SU-DHL-6 (cell line): Measurements from ENCODE around the gene ENO1.

Experiments used
- H2AFZ ChIP-seq: fragments of 200-600 bp; sonication (generic); 2 replicates; pipeline ENCODE4 v1.6.1; 2014; ENCODE audit warnings: low read depth, mild to moderate bottlenecking, moderate library complexity, mixed read lengths, antibody characterized with exemption, low read length; ENCODE audit not compliant: severe bottlenecking
- H3F3A ChIP-seq: fragments of 200-600 bp; shearing (Covaris generic); 2 replicates; pipeline ENCODE4 v1.6.0; 2016; ENCODE audit warnings: antibody characterized with exemption, mild to moderate bottlenecking; ENCODE audit not compliant: insufficient read depth
- H3K27ac ChIP-seq: fragments of 200-600 bp; sonication (generic); 2 replicates; pipeline ENCODE4 v1.5.1; 2016; ENCODE audit warnings: low read depth, mild to moderate bottlenecking, low read length, moderate library complexity, mixed read lengths
- H3K27me3 ChIP-seq: fragments of 200-600 bp; sonication (generic), shearing (Covaris generic); 2 replicates; pipeline ENCODE4 v1.6.0; 2014; ENCODE audit warnings: mild to moderate bottlenecking, low read length
- H3K36me3 ChIP-seq: fragments of 200-600 bp; sonication (generic); 2 replicates; pipeline ENCODE4 v1.6.1; 2014; ENCODE audit warnings: mild to moderate bottlenecking, low read length, mixed read lengths
- H3K4me2 ChIP-seq: fragments of 300-600, 200-600 bp; shearing (Covaris generic), sonication (generic); 2 replicates; pipeline ENCODE4 v1.6.0; 2014; ENCODE audit warnings: low read length, low read depth, mild to moderate bottlenecking; ENCODE audit not compliant: poor library complexity, severe bottlenecking
- H3K4me3 ChIP-seq: fragments of 200-600 bp; sonication (generic); 2 replicates; pipeline ENCODE4 v1.5.1; 2014; ENCODE audit warnings: antibody characterized with exemption, low read length, mild to moderate bottlenecking, mixed read lengths; ENCODE audit not compliant: insufficient read depth, poor library complexity, severe bottlenecking
- H3K79me2 ChIP-seq: fragments of 200-600 bp; sonication (generic); 2 replicates; pipeline ENCODE4 v1.6.1; 2014; ENCODE audit warnings: mild to moderate bottlenecking, low read length, moderate library complexity; ENCODE audit not compliant: insufficient read depth
- H3K9ac ChIP-seq: fragments of 200-600 bp; sonication (generic); 2 replicates; pipeline ENCODE4 v1.7.0; 2014; ENCODE audit warnings: mild to moderate bottlenecking, low read length
- H3K9me2 ChIP-seq: fragments of 200-600 bp; sonication (generic); replicated peaks from 2 replicates; pipeline ENCODE4 v1.6.1; 2014; ENCODE audit warnings: low read length; ENCODE audit not compliant: insufficient read depth
- H3K9me3 ChIP-seq: fragments of 200-600 bp; sonication (generic); 2 replicates; pipeline ENCODE4 v1.6.1; 2014; ENCODE audit warnings: low read length, mixed read lengths; ENCODE audit not compliant: insufficient read depth
- H4K20me1 ChIP-seq: fragments of 200-600 bp; sonication (generic); 2 replicates; pipeline ENCODE4 v1.6.1; 2014; ENCODE audit warnings: low read depth, mild to moderate bottlenecking, antibody characterized with exemption, low read length, moderate library complexity, mixed read lengths
- CTCF ChIP-seq: fragments of 200-600 bp; sonication (generic); IDR thresholded peaks from one replicate; pipeline ENCODE4 v1.5.1; 2017; ENCODE audit warnings: antibody characterized with exemption, mild to moderate bottlenecking, low read length, moderate library complexity; ENCODE audit not compliant: insufficient read depth, poor library complexity, severe bottlenecking
- EZH2phosphoT487 ChIP-seq: fragments of 200-600 bp; sonication (generic), shearing (Covaris generic); conservative IDR thresholded peaks from 2 replicates; pipeline ENCODE4 v1.6.1; 2018; ENCODE audit warnings: mild to moderate bottlenecking, antibody characterized with exemption, low read length, moderate library complexity, mixed read lengths

Gene ENO1

DNA sequence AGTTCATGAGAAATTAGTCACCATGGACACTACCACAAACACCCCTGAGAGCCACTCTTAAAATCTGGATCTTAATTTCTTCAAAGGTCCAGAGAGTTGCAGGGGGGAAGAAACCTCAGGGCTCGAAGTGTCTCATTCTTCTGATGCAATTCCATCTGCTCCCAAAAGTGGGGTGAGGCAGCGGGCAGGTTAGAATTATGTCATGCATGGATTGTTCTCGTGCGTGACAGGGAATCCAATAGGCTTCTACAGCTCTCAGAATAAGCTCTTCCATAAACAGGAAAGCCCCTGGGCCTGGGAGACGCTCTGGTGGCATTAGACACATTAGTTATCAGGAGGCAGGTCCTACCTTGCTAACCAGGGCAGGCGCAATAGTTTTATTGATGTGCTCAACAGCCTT lies 8.4 kb downstream of the ENO1 start:
- Histone ChIP-seq H2AFZ (no peak overlapping the region), H3K4me2 (no peak overlapping the region), H3K27ac (no peak overlapping the region), H3K79me2 (peaks cover 53% of the 10 kb centered on the region), H3K4me3 (no peak overlapping the region), H3K9me3 (no peaks in the 10 kb centered on the region), H3K9ac (no peak overlapping the region), H3K27me3 (no peaks in the 10 kb centered on the region), H3F3A (peaks cover 35% of the 10 kb centered on the region), H3K36me3 (peaks cover 77% of the 10 kb centered on the region), H4K20me1 (peaks cover 67% of the 10 kb centered on the region), H3K9me2 (no peaks in the 10 kb centered on the region)
- no peak for TF ChIP-seq EZH2phosphoT487
- no peak for TF ChIP-seq CTCF

DNA sequence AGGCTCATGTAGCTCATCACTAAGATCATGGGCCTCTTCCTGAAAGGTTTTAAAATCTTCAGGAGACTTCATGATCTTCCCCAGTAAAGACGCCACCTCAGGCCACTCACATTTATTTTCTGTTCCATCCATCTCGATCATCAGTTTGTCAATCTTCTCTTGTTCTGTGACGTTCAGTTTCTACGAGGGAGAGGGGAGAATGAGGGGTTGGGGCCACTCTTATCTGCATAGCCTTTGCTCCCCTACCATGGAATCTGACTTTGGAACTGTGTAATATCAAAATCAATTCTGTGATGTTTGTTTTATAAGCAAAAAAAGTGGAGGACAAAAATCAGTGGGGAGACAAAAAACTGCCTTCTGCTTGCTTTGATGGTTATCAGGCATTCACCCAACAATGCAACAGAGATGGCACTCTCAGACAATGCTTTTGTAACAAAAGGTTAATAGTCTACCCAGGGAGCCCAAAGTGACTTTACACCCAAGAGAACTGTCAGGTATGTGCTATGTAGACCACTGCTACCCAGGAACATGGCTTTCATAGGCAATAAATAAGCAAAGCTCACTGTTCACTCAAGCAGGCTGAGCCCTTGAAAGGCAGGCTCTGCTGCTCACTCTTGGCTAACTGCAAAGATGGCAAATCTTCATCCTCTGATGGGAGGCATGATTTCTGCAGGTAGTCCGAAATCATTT lies 10.5 kb downstream of the ENO1 start:
- peaks cover 32% of the 10 kb centered on the region for H3K79me2 ChIP-seq
- H3K4me3 ChIP-seq: no peak overlapping the region
- no peak overlapping the region for H2AFZ ChIP-seq
- H4K20me1 ChIP-seq: peaks cover 48% of the 10 kb centered on the region
- no peak overlapping the region for H3K27ac ChIP-seq
- H3F3A ChIP-seq: peaks cover 39% of the 10 kb centered on the region
- no peak overlapping the region for H3K4me2 ChIP-seq
- no peak for TF ChIP-seq EZH2phosphoT487
- no peak for TF ChIP-seq CTCF
- H3K36me3 ChIP-seq: peaks cover 73% of the 10 kb centered on the region
- no peaks in the 10 kb centered on the region for H3K9me2 ChIP-seq
- H3K27me3 ChIP-seq: no peaks in the 10 kb centered on the region
- no peaks in the 10 kb centered on the region for H3K9me3 ChIP-seq
- H3K9ac ChIP-seq: no peak overlapping the region

GRCh38 chr1:8866792-8867415 lies 11.6 kb downstream of the ENO1 start:
- Histone ChIP-seq H3K79me2 (peaks cover 21% of the 10 kb centered on the region), H3K36me3 (peaks cover 73% of the 10 kb centered on the region), H3K9me2 (no peaks in the 10 kb centered on the region), H3K27ac (no peak overlapping the region), H3K27me3 (no peaks in the 10 kb centered on the region), H3F3A (peaks cover 43% of the 10 kb centered on the region), H3K9me3 (no peaks in the 10 kb centered on the region), H4K20me1 (peaks cover 38% of the 10 kb centered on the region), H3K4me3 (no peak overlapping the region), H3K9ac (no peak overlapping the region), H3K4me2 (no peak overlapping the region), H2AFZ (no peak overlapping the region)
- TF ChIP-seq CTCF (no peak), EZH2phosphoT487 (no peak)
